GM21360 (cell line): ENCODE data around the gene SEPTIN10.

Source experiments
- ATAC-seq: cut with Tn5 transposase; IDR thresholded peaks from one replicate; pipeline ENCODE4 v1.9.1; 2021; ENCODE audit warnings: mild to moderate bottlenecking, moderate library complexity; ENCODE audit not compliant: unreplicated experiment

The SEPTIN10 gene

GRCh38 chr2:109501461-109501860 lies 112.3 kb downstream of the SEPTIN10 start:
- no peak for ATAC-seq

GRCh38 chr2:109500910-109501309 lies 112.9 kb downstream of the SEPTIN10 start:
- ATAC-seq = no peak

- ATAC-seq = no peak
Observed at GRCh38 chr2:109499566-109499965, 114.2 kb downstream of the SEPTIN10 start.

GRCh38 chr2:109498906-109499305 lies 114.9 kb downstream of the SEPTIN10 start:
- ATAC-seq = no peak

GRCh38 chr2:109497911-109498870 lies 115.6 kb downstream of the SEPTIN10 start:
- ATAC-seq = no peak

GRCh38 chr2:109497463-109497862 lies 116.3 kb downstream of the SEPTIN10 start:
- no peak for ATAC-seq

- ATAC-seq = no peak
Observed at GRCh38 chr2:109494351-109494750, 119.4 kb downstream of the SEPTIN10 start.

GRCh38 chr2:109493176-109493935 lies 120.4 kb downstream of the SEPTIN10 start:
- ATAC-seq = no peak
